IMR-90 (cell line): ENCODE results near the gene OPCML. TPM values are rescaled to one million over a fixed set of nuclear protein-coding genes. Genes with fewer than 3 reads are reported as not detected.

Source experiments
- ATAC-seq: fragments of 200-7000 bp; cut with Tn5 transposase; 2 replicates; pipeline ENCODE4 v1.9.1; 2020; ENCODE audit warnings: low read depth, mild to moderate bottlenecking, moderate library complexity
- BruUV-seq: library from RNA; stranded (reverse); fragments of 400-500 nt; replicated peaks from 2 replicates; lab custom pipeline; 2021; lab: Mats Ljungman, UMichigan
- CTCF ChIA-PET: fragments of 300-600 bp; formaldehyde crosslinking; extraction: SDS; loops from one replicate; lab custom pipeline; 2021; ENCODE audit warnings: antibody characterized with exemption; lab: Yijun Ruan, JAX
- POLR2A ChIA-PET: fragments of 300-600 bp; sonication (Branson Sonifier 250); formaldehyde crosslinking; loops from one replicate; lab custom pipeline; 2022; ENCODE audit warnings: antibody characterized with exemption; ENCODE audit not compliant: unreplicated experiment; lab: Charles Lee
- DNase-seq: peaks from one replicate; pipeline ENCODE4 v3.0.0; 2013
- H2AFZ ChIP-seq: replicated peaks from 2 replicates; pipeline ENCODE3; 2013; ENCODE audit warnings: low read length, mild to moderate bottlenecking; ENCODE audit not compliant: poor library complexity
- H2AK5ac ChIP-seq: 2 replicates; pipeline ENCODE4 v1.6.1; 2013; ENCODE audit warnings: low read depth, low read length, inconsistent platforms
- H2AK9ac ChIP-seq: replicated peaks from 2 replicates; pipeline ENCODE3; 2013; ENCODE audit warnings: mild to moderate bottlenecking, low read depth, low read length, moderate library complexity; ENCODE audit not compliant: poor library complexity
- H2BK120ac ChIP-seq: 2 replicates; pipeline ENCODE4 v1.6.1; 2013; ENCODE audit warnings: low read depth, low read length, inconsistent platforms
- H2BK15ac ChIP-seq: 3 replicates; pipeline ENCODE4 v1.6.1; 2013; ENCODE audit warnings: low read depth, low read length, inconsistent platforms
- H2BK20ac ChIP-seq: 2 replicates; pipeline ENCODE4 v1.6.1; 2013; ENCODE audit warnings: low read depth, mild to moderate bottlenecking, inconsistent platforms, low read length, moderate library complexity
- H2BK5ac ChIP-seq: 2 replicates; pipeline ENCODE4 v1.6.1; 2013; ENCODE audit warnings: mild to moderate bottlenecking, low read depth, low read length, inconsistent platforms; ENCODE audit not compliant: poor library complexity, severe bottlenecking
- H3K14ac ChIP-seq: replicated peaks from 2 replicates; pipeline ENCODE4 v1.6.1; 2013; ENCODE audit warnings: low read depth, low read length, inconsistent platforms
- H3K18ac ChIP-seq: 2 replicates; pipeline ENCODE4 v1.6.1; 2013; ENCODE audit warnings: low read depth, low read length, control low read depth
- H3K23ac ChIP-seq: 2 replicates; pipeline ENCODE4 v1.6.1; 2013; ENCODE audit warnings: low read depth, low read length, inconsistent platforms
- H3K27ac ChIP-seq: 2 replicates; pipeline ENCODE4 v1.5.1; 2013; ENCODE audit warnings: mild to moderate bottlenecking, control low read depth, low read length; ENCODE audit not compliant: insufficient read depth
- H3K27me3 ChIP-seq: 2 replicates; pipeline ENCODE4 v1.6.1; 2013; ENCODE audit warnings: low read length; ENCODE audit not compliant: control insufficient read depth, insufficient read depth
- H3K36me3 ChIP-seq: 2 replicates; pipeline ENCODE4 v1.6.1; 2013; ENCODE audit warnings: low read length, mixed read lengths; ENCODE audit not compliant: control insufficient read depth, insufficient read depth
- H3K4ac ChIP-seq: 2 replicates; pipeline ENCODE4 v1.6.1; 2013; ENCODE audit warnings: low read depth, low read length, inconsistent platforms
- H3K4me1 ChIP-seq: 2 replicates; pipeline ENCODE4 v1.6.1; 2013; ENCODE audit warnings: low read length, mixed read lengths; ENCODE audit not compliant: control insufficient read depth, insufficient read depth
- H3K4me2 ChIP-seq: 2 replicates; pipeline ENCODE4 v1.6.1; 2013; ENCODE audit warnings: low read depth, mild to moderate bottlenecking, control low read depth, low read length, moderate library complexity
- H3K4me3 ChIP-seq: 2 replicates; pipeline ENCODE4 v1.5.1; 2013; ENCODE audit warnings: low read depth, mild to moderate bottlenecking, control low read depth, low read length, moderate library complexity; ENCODE audit not compliant: insufficient read depth
- H3K56ac ChIP-seq: 2 replicates; pipeline ENCODE4 v1.6.1; 2013; ENCODE audit warnings: low read length, inconsistent platforms; ENCODE audit not compliant: insufficient read depth; ENCODE audit errors: extremely low read depth
- H3K79me1 ChIP-seq, 2 experiments: 2 replicates each; pipeline ENCODE4 v1.6.1; 2013; ENCODE audit warnings: low read length in 2 of 2, inconsistent platforms in 1 of 2, low read depth in 1 of 2
- H3K9ac ChIP-seq: 2 replicates; pipeline ENCODE4 v1.6.1; 2013; ENCODE audit warnings: low read depth, low read length, control low read depth
- H3K9me1 ChIP-seq: 2 replicates; pipeline ENCODE4 v1.6.1; 2013; ENCODE audit warnings: low read length, inconsistent platforms; ENCODE audit not compliant: insufficient read depth
- H3K9me3 ChIP-seq: 2 replicates; pipeline ENCODE4 v1.6.1; 2013; ENCODE audit warnings: low read length; ENCODE audit not compliant: control insufficient read depth, insufficient read depth
- H4K20me1 ChIP-seq: 2 replicates; pipeline ENCODE4 v1.6.1; 2013; ENCODE audit warnings: low read length, inconsistent platforms; ENCODE audit not compliant: insufficient read depth
- H4K5ac ChIP-seq: 2 replicates; pipeline ENCODE4 v1.6.1; 2013; ENCODE audit warnings: mild to moderate bottlenecking, low read depth, low read length, control low read depth
- H4K8ac ChIP-seq, 2 experiments: 2 replicates each; pipeline ENCODE4 v1.6.1; 2013; ENCODE audit warnings: low read depth in 2 of 2, low read length in 2 of 2, control low read depth in 1 of 2, inconsistent platforms in 1 of 2
- H4K91ac ChIP-seq: 2 replicates; pipeline ENCODE4 v1.6.1; 2013; ENCODE audit warnings: low read depth, low read length, inconsistent platforms; ENCODE audit not compliant: insufficient read depth
- ELK1 ChIP-seq: fragments of 150-350 bp; IDR thresholded peaks from 2 replicates; pipeline ENCODE4 v1.6.1; 2016; ENCODE audit warnings: low read depth, mild to moderate bottlenecking, low read length, moderate library complexity, borderline replicate concordance
- SMC3 ChIP-seq: fragments of 150-350 bp; IDR thresholded peaks from 2 replicates; pipeline ENCODE4 v1.6.1; 2016; ENCODE audit warnings: low read depth, mild to moderate bottlenecking, antibody characterized with exemption, low read length, moderate library complexity
- USF2 ChIP-seq: fragments of 150-350 bp; IDR thresholded peaks from 2 replicates; pipeline ENCODE4 v1.6.1; 2017; ENCODE audit warnings: mild to moderate bottlenecking, antibody characterized with exemption, low read length, low read depth
- WGBS, 2 experiments: methylation state at CpG; one replicate each; pipeline versions ENCODE4 v1.1.5 to v1.1.7; 2013; ENCODE audit warnings: missing lambda C conversion rate in 2 of 2; ENCODE audit not compliant: insufficient read length in 1 of 2; ENCODE audit errors: extremely low coverage in 2 of 2; 5-methylcytosine and 5-hydroxymethylcytosine counted together
- dilution Hi-C: fragments of 300-500 bp; cut with HindIII; formaldehyde crosslinking; loops from one replicate; pipeline ENCODE4 v1.14.3; 2018; ENCODE audit warnings: low sequenced_read_pairs; ENCODE audit not compliant: unreplicated experiment
- in situ Hi-C: fragments of 300-500 bp; cut with MboI; formaldehyde crosslinking; loops from 3 replicates; pipeline ENCODE4 v1.14.3; 2019; ENCODE audit warnings: low sequenced_read_pairs, inconsistent platforms, mixed read lengths
- intact Hi-C: fragments of 100-400 bp; cut with micrococcal nuclease; formaldehyde crosslinking; loops from 2 replicates; pipeline ENCODE4 v1.10.0; 2022
- polyA plus RNA-seq, 3 experiments: library from polyadenylated mRNA; depleted of rRNA; stranded (reverse); fragments of >200 nt; gene quantifications; 2 replicates each; pipeline ENCODE4 v1.2.3, GENCODE V29; 2012; ENCODE audit warnings: low replicate concordance in 1 of 3
- total RNA-seq: library from RNA; depleted of rRNA; stranded (reverse); fragments of >200 nt; gene quantifications from 2 replicates; pipeline ENCODE4 v1.2.3, GENCODE V29; 2012

The OPCML gene
- total and polyA plus RNA-seq, 2 of the 4 experiments (the other 2 are of a cell fraction) = under 0.01 to 2.6 TPM

GRCh38 chr11:133153031-133153430 is 379.3 kb downstream of the OPCML start:
- H2AFZ ChIP-seq = no peak overlapping the region
- no peak overlapping the region for H2AK9ac ChIP-seq
- H3K9ac ChIP-seq = no peak overlapping the region
- H2BK5ac ChIP-seq = no peak overlapping the region
- dilution Hi-C loops = no loop called here
- no peaks in the 10 kb centered on the region for H3K9me1 ChIP-seq
- no peak overlapping the region for H2BK120ac ChIP-seq
- peaks cover 35% of the 10 kb centered on the region for H3K9me3 ChIP-seq
- no peaks in the 10 kb centered on the region for H3K36me3 ChIP-seq
- intact Hi-C loops = no loop called here
- H4K5ac ChIP-seq = no peak overlapping the region
- in situ Hi-C loops = no loop called here
- no peak overlapping the region for H3K14ac ChIP-seq
- 49% methylated on average over 11 of the region's 18 CpGs; no CpG with 5 or more reads in 1 of the 2 experiments for WGBS, 2 experiments
- no peak overlapping the region for H4K91ac ChIP-seq
- H4K8ac ChIP-seq = no peak overlapping the region
- H3K4ac ChIP-seq = no peak overlapping the region
- H3K4me1 ChIP-seq = no peaks in the 10 kb centered on the region
- no peak overlapping the region for H3K27ac ChIP-seq
- H3K23ac ChIP-seq = no peak overlapping the region
- H3K4me3 ChIP-seq = no peak overlapping the region
- no TSS peak for BruUV-seq
- H3K79me1 ChIP-seq = no peaks in the 10 kb centered on the region
- H2AK5ac ChIP-seq = no peak overlapping the region
- H2BK15ac ChIP-seq = no peak overlapping the region
- DNase-seq = no peak
- POLR2A ChIA-PET = no interaction called here
- no peaks in the 10 kb centered on the region for H3K27me3 ChIP-seq
- CTCF ChIA-PET = no interaction called here
- no peak overlapping the region for H3K18ac ChIP-seq
- H2BK20ac ChIP-seq = no peak overlapping the region
- no peak for ATAC-seq
- H3K56ac ChIP-seq = no peak overlapping the region
- H4K20me1 ChIP-seq = no peaks in the 10 kb centered on the region
- TF ChIP-seq SMC3 (no peak), USF2 (no peak), ELK1 (no peak)
- H3K4me2 ChIP-seq = no peak overlapping the region
